ENCODE measurements around the gene PARD3.

DNA sequence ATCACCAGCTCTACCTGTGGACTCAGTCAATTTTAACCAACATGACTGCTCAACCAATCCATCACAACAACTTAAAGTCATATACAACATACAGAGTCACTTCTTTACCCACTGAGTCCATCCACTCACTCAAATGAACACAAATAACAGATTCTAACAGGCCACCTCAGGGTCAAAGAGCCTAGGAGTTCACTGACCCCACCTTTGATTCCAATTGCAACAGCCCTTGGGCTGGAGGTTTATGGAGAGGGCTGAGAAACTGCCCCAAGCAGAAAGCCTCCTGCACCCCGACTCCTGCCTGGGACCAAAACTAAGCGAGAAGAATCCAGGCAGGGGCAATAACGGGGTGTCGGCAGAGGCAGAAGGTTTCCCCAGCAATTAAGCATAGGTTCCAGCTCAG lies 263.8 kb downstream of the PARD3 start:
- TF ChIP-seq POLR2A (IDR thresholded peaks at IDR 0.05) (no peak), EP300 (IDR thresholded peaks at IDR 0.05) (no peak), POLR2AphosphoS5 (IDR thresholded peaks at IDR 0.05) (no peak)
- TF ChIP-seq, protein P1, sequence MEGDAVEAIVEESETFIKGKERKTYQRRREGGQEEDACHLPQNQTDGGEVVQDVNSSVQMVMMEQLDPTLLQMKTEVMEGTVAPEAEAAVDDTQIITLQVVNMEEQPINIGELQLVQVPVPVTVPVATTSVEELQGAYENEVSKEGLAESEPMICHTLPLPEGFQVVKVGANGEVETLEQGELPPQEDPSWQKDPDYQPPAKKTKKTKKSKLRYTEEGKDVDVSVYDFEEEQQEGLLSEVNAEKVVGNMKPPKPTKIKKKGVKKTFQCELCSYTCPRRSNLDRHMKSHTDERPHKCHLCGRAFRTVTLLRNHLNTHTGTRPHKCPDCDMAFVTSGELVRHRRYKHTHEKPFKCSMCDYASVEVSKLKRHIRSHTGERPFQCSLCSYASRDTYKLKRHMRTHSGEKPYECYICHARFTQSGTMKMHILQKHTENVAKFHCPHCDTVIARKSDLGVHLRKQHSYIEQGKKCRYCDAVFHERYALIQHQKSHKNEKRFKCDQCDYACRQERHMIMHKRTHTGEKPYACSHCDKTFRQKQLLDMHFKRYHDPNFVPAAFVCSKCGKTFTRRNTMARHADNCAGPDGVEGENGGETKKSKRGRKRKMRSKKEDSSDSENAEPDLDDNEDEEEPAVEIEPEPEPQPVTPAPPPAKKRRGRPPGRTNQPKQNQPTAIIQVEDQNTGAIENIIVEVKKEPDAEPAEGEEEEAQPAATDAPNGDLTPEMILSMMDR (IDR thresholded peaks at IDR 0.05) = no peak
